ENCODE measurements around the gene PARPBP.

DNA sequence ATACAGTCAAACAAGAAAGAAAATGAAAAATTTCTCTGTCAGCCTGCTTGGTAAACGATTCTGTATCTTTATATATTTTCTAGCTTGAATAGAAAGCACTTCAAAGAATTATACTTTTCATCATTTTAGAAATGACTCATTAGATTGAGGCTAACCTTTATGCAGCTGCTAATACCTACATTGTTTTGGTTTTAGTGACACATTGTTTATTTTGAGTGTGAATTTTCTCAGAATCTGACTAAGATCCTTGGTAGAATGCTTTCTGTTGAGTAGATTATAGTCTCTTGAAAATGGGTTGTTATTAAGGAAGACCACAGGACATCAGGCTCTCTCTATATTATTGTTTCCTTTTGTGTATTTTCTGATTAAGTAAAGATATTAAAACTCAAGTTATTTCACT is 77.8 kb downstream of the PARPBP start, which contains the start of gene PMCH:
- TF ChIP-seq GATA2 (IDR thresholded peaks at IDR 0.05; ENCODE audit: low read depth, low read length) (no peak), GATA3 (IDR thresholded peaks at IDR 0.05; ENCODE audit: low read depth, low read length) (no peak)

Data from SH-SY5Y (cell line).